ENCODE measurements around the gene CEACAM4.

Gene CEACAM4

DNA sequence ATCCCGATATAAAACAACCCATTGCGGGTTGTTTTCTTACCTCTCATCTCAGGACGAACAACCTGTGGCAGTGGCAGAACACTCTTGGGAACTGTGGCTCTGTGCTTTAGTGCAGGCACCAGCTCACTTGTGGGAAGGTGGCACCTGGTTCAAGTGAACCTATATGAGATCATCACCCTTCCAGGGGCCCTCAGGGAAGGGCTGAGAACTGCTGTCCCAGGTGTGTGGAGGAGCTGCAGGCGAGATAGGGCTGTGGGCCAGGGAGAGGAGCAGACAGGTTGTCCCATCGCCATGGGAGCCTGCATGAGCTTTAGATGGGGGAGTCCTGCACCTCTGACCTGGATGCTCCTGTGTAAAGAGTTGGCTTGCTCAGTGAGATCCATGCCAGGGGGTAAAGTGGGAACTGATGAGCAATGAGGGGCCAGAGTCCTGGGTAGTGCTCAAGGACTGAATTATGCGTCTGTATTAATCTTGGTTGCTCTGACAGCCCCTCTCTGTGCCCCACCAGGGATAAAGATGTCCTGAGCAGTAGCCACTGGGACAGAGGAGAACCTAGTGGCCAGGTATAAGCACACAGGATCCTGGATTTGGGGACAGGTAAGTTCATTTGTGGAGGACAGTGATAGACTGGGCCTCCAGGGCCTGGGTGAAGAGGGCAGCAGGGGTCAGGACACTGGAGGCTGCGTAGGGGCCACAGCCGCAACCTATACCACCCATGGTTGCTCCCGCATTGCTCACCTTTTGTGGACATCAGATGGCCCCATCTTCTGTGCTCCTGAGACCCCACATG, 8.7 kb downstream of the CEACAM4 start:
- DNase-seq (ENCODE audit: low read depth), result no peak

DNA sequence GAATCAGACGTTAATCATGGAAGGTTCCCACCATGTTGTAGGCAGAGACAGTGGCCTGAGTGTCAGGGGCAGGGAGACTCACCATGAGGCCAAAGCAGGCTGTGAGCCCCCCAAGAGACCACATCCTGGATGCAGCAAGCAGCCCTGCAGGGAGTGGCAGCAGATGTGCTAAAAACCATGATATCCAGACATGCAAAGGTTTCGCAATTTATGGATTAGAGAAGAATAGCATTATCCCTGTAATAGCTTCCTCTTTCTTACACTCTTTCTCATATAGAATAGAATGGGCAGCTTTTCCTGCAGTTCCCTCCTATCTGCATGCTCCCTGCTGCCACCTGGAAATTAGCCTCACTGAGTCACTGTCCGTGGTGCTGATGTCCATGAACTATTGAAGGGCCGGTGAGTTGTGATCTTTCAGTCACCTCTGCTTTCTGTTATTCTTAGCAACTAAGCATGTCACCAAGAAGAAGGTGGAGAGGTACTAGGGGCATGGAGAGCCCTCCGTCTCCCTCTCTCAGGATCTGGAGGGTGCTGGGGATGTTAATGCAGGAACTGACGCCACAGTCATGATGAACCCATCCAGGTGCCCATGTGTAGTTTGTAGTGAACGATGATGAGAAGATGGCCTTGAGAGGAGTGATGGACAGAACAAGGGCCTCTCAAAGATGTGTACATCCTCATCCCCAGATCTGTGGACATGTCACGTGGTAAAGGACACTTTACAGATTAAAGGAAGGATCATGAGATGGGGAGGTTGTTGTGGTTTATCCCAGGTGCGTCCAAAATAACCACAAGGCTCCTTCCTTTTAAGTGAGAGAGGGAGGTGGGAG, 9.9 kb downstream of the CEACAM4 start:
- no peak for DNase-seq (ENCODE audit: low read depth)

DNA sequence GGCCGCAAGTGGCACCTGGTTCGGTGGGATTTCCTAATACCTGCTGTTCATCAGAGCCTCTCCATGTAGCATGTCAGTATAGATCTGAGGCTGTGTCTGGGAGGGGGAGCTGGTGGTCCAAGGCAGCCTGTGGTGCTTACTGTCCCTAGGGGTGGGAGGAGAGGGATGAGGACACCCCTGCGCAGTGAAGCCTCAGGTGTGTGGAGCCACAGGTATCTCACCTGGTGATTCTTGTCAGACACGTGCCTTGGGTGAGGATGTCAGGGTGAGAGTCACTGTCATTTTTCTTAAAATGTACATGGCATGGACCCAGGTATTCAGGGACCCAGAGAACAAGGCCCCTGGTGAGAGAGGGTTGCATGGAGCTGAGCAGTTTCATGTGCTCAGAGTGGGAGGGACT, 11.7 kb downstream of the CEACAM4 start:
- DNase-seq (ENCODE audit: low read depth), result no peak

DNA sequence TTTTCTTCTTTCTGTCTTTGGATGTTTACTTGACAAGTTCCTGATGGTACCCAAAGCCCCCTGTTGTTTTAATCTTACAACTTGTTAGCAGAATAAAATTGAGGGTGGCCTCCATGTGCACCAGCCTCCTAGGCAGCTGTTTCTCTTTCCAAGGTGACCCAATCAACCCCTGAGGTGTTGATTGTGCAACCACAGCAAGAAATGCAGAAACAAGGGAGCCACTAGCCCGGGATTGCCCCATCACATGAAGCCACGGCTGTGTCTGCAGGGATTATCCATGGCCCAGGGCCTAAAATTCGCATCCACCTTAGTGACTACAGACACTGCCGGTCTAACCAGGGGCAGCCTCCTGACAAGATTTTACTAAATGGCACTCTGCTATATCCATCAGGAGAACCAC, 14.4 kb downstream of the CEACAM4 start:
- no peak for DNase-seq (ENCODE audit: low read depth)

DNA sequence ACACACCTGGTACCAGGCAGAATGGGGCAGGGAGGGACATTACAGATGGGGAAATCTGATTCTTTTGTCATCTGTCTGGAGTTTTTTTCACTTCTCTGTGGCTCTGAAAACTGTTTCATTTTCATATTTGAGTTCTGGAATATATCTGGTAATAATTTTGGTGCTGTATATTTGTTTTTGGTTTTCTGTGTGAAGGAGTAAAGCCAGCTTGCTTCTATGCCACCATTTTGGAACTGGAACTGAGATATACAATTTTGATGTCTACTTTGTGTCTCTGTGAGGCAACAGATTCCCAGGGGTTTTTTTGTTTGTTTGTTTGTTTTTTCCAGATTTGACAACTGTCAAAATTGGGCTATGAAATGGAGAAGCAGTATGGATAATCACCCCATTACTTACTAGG, 16.1 kb downstream of the CEACAM4 start:
- DNase-seq (ENCODE audit: low read depth), result no peak

DNA sequence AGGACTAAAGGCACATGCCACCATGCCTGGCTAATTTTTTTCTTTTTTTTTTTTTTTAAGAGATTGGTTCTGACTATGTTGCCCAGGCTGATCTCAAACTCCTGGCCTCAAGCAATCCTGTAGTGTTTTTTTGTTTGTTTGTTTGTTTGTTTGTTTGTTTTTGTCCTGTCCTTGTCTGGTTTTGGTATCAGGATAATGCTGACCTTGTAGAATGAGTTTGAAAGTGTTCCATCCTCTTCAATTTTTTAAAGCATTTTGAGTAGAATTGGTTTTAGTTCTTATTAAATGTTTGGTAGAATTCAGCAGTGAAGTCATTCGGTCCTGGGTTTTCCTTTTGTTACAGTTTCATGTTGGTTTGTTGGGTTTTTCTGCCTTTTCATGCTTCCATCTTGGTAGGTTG, 19.2 kb downstream of the CEACAM4 start:
- no peak for DNase-seq (ENCODE audit: low read depth)

DNA sequence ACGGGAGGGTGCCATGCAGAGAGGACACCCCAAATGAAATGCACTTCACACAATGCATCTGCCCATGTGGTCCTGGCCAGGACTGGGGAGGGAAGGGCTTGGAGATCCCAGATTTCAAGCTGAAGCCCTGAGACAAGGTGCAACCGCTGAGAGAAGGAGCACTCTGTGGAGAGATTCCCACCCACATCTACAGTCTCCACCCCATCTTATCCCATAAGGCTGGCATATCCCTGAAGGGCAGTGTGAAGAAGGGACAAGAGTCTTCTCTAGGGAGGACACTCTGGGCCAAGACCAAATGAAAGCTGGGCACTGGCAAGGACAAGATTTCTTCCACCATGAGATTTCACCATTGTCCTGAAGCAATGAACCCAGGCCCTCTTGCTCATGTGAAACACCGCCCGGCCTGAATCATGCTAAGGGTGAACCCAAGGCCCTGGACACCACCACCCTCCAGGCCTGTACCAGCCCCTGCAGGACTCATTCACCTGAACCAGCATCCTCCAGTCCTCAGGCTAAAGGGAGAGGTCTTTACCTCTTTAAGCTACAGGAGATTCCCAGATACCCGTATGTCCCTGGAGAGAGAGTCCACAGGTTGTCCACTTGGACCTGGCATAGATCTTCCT, 20.5 kb downstream of the CEACAM4 start:
- no peak for DNase-seq (ENCODE audit: low read depth)

DNA sequence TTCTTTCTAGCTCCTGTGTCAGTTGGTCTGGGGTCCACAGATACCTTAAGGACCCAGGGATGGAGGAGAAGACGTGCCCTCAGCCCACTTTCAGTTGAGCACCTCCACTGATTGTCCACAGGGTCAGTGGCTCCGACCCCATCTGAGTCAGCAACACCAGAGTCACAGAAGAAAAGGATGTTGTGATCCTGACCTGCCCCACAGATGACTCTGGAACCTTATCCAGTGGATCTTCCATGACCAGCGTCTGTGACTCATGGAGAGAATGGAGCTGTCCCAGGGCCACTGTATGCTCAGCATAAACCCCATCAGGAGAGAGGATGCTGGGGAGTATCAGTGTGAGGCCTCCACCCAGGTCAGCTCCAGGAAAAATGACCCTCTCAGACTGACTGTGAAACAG, 22.0 kb downstream of the CEACAM4 start:
- DNase-seq (ENCODE audit: low read depth), result no peak

DNA sequence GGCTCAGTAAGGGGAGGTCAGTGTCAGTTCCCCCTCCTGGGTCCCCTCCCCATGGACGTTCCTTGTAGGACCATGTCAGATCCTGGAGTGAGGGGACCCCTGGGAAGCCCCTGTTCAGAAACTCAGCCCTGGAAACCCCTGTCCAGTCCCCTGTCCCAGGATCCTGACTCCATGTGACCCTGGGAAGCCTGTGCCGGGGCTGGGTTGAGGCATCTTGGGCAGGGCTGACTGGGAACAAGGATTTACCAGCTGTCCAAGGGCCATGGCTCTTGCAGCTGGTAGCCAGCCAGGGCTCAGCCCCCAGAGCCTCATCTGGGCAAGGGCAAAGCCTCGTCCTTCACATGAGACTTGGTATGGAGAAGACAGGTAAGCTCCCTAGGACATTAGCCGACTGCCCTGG, 25.1 kb downstream of the CEACAM4 start:
- DNase-seq (ENCODE audit: low read depth), result no peak

DNA sequence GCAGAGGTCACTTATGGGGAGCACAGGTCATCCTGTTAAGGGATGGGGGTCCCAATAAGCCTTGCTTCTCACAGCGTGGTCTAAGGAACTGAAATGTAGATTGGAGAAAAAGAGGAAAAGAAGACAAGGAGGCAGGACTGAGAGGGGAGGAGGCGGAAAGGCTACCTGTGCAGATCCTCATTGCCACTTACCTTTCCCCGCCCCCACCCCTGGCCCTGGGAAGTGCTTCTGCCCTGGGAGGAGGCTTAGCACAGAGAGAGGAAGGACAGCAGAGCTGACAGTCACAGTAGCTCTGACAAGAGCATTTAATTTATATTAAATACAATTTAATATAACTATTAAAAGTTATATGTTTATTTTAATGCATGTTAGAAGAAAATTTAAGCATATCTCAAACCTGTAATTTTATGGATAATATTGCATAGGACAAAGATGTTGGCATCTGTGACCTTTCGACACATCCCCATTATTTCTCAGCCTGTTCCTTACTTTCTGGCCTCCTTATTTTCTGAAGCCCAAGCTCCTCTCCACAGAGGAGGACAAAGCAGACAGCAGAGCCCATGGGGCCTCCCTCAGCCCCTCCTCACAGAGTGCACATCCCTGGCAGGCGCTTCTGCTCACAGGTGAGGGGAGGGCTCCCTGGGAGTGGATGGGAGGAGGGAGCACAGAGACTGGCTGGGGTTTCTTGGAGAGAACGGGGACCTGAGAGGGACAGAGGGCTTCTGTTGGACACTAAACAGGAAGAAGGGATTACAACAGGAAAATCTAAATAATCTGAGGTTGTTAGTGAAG, 27.5 kb downstream of the CEACAM4 start:
- no peak for DNase-seq (ENCODE audit: low read depth)

DNA sequence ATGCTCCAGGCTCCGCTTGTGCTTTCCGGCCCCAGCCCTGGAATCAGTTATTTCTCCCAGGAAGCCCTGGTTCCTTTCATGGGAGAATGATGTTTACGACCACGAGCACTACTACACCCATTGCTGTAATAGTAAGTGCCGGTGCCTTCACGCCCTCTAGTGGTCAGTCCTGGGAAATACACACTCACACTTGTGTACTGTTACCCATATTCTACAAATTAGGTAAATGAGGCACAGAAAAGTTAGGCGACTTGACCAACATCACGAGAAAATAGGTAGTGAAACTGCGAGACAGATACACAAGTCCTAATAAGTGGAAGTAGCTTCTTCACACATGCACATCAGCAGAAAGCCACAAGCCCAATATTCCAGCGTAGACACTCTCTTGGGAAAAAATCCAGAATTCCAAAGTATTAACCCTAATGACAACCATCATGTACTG, 29.3 kb downstream of the CEACAM4 start:
- peak; percentile 38 for DNase-seq (ENCODE audit: low read depth)

DNA sequence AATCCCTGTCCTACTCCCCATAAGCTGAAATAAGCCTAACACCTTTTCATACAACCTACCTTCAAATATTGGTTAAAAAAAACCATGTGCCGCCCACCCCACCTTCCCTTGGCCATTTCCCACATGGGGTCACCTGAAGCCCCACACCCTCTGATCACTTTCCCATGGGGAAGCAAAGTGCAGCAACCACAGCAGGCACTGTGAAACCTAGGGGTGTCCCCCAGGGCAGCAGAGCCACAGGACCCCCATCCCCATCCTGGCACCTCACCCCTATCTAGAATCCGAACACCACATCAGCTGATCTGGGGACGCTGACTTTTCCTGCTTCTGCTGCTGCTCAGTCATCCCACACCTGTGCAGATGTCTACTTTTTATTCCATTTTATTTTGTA, 31.0 kb downstream of the CEACAM4 start:
- no peak for DNase-seq (ENCODE audit: low read depth)

DNA sequence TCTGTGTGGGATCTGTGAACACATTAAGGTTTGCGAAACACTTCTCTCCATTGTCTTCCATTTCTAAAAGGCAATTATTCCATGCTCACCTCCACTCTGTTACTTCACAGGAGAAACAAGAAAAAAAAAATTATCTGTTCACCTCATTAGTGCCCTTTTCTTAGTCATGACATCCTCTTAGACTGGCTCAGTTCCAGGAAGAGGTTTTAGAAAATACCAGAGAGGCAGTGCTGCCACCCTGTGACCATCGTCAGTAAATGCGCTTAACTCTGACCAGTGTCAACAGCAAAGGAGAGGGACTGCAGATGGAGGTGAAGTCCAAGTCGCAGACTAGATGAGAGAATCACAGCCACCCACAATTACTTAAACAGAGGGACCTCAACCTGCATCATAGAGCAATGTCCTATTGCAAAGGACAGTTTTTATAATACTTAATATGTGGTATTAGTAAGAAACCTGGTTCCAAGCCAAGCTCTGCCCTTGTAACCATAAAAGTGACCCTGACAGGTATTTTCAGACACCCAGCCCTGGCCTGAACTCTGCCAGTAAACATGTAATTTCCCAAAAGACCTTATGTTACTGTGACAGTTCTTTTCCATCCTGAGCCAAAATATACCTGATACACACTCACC, 31.5 kb downstream of the CEACAM4 start:
- peak; percentile 30 for DNase-seq (ENCODE audit: low read depth)

DNA sequence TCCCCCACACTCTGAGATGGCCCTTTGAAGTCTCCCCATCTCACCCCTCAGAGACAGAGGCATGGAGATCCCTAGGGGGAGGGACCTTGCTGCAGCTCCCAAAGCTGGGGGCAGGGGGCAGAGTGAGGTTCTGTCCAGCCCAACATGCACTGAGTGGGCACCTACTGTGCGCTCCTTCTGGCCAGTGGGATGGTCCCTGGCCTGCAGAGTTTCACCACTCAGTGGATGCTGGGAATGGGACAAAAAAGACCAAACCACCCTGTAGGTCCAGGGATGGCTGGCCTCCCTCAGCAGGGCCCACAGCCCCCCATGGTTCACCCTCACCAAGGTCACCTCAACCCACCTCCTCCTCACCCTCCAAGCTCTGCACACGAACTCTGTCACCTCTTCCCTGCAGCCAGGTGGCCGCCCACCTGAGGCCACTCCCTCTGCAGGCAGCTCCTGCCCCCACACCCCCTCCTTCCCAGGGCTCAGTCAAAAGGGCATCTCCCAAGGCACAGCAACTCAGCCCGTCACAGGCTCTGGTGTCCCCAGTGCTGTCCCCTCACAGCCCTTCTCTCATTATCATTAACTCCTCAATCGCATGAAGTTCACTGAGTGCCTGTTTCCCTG, 34.8 kb downstream of the CEACAM4 start:
- DNase-seq (ENCODE audit: low read depth), result no peak

DNA sequence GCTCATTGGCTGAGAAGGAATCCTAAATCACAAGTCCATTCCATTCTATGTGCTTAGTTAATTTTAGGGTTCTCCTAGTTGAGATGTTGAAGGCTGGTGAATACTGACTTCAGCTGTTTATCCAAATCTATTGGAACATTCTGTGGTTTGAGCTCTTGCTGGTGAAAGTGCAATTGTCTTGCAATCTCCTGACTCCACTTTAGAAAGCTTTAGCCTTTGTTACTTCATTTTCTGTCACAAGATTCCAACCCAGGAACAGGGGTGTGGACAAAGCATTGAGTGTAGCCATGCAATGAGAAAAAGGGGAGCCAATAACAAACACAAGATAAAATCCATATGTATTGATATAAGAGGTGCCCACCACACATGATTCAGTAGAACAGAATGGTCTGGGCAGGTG, 35.9 kb downstream of the CEACAM4 start:
- DNase-seq (ENCODE audit: low read depth), result no peak

DNA sequence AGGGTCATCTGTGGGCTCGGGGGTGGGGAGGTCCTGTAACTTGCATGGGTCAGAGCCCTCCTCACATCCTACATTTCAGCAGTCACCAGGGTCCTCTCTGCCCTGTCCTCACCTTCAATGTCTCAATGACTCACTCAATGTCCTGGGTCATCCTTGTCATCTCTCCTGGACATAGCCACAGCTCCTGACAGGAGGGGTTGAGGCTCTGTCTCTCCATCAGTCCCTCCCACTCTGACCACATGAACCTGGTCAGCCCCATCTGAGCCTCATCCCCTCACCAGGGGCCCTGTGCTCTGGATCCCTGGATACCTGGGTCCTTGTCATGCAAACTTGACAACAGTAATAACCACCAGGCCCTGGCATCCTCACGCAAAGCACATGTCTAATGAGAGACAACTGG, 37.5 kb downstream of the CEACAM4 start:
- no peak for DNase-seq (ENCODE audit: low read depth)

DNA sequence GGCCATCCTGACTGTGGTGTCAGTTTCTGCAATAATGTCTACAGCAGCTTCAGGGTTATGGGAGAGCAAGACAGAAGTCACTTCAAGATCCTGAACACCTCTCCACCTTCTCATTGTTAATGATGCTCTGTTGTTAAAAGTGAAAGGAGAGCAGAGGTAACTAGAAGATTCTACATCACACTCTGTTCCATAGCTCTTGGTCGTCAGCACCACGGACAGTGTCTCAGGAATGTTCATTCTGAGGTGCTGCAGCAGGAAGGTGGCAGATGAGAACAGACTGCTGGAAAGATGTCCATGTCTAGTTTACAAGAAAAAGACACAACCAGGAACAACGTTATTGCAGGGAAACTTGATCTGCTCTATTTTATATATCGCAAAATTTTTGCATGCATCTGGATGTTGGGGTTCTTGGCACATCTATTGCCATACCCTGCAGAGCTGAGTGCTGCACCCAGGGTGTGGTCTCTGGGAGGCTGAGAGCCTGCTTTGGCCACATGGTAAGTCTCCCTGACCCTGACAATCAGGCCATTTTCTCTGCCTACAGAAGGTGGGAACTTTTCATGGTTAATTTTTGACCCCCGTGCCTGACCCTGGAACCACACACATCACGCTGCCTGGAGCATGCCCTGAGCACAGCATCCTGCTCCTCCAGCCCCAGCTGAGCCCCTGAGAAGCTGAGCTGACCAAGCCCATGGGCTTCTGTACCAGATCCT, 38.2 kb downstream of the CEACAM4 start:
- no peak for DNase-seq (ENCODE audit: low read depth)

DNA sequence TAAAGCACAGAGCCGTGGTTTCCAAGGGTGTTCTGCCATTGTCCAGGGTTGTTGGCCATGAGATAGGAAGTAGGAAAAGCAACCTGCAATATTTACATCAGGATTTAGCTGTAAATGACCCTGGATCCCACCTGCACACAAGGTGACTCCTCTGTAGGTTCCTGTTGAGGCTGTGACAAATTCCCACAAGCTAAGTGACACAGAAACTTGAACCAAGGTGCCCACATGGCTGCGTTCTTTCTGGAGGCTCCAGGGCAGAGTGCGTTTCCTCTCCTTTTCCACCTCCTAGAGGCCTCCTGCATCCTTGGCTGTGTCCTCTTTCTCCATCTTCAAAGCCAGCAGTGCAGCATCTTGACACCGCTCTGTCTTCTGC, 39.0 kb downstream of the CEACAM4 start:
- no peak for DNase-seq (ENCODE audit: low read depth)

DNA sequence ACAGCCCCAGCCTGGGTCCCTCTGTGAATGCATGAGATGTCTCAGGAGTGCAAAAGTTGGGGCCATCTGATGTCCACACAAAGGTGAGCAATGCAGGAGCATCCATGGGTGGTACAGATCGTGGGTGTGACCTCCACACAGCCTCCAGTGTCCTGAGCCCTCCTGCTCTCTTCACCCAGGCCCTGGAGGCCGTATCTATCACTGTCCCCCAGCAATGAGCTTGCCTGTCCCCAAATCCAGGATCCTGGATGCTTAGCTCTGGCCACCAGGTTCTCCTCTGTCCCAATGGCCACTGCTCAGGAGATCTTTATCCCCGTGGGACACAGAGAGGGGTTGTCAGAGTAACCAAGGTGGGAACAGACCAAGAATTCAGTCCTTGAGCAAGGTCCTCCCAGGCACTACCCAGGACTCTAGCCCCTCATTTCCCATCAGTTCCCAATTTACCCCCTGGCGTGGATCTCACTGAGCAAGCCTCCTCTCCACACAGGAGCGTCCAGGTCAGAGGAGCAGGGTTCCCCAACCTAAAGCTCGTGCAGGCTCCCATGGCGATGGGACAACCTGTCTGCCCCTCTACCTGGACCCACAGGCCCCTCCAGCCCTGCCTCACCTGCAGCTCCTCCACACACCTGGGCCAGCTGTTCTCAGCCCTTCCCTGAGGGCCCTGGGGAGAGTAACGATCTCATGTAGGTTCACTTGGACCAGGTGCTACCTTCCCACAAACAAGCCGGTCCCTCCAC, 39.6 kb downstream of the CEACAM4 start:
- no peak for DNase-seq (ENCODE audit: low read depth)

DNA sequence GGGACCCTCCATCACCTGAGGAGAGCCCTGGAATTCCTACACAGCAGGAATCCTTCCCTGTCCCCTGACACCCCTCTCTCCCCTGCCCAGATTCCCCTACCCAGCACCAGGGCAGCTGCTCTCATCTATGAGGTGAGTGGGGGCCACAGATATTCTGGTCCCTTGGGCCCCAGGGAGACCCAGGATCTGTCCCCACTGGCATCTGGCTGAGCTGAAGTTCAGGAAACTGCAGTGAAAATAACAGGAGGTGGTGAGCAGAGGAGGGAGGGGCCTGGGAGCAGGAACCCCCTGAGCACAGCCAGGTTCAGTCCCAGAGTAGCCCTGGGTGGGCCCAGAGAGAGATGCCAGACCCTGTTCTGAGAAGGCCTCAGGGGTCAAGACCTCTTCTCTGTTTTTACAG, 40.8 kb downstream of the CEACAM4 start:
- no peak for DNase-seq (ENCODE audit: low read depth)

Data from stimulated activated CD8-positive, alpha-beta memory T cell treated with anti-CD3 and anti-CD28 coated beads, Interleukin-12 subunit alpha, Interleukin-12 subunit beta, amount 100 ng/mL, for 4 hours (primary cell).